ENCODE data around the gene INSYN2B.

DNA sequence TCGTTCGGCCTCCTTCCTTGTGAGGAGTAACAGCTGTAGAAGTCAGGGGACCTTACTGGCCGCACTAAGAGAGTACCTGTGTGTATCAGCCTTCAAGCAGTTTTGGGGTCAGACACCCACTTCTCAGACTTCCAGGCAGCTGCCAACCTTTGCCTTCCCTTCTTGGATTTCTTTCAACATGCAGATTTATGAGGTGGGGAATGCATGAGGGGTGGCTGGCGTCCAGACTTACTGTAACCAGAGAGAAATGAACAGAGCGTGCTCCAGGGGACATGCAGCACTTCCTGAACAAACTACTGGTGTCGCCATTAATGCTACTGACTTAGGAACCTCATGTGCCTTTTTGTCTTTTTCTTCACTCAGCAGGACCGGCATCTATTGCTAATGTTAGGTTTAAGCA, 46.7 kb downstream of the INSYN2B start:
- TF ChIP-seq ZNF274 (IDR thresholded peaks at IDR 0.05; ENCODE audit: low read depth, low read length): no peak
- no peak for TF ChIP-seq SUZ12 (IDR thresholded peaks at IDR 0.05; ENCODE audit: extremely low read depth, insufficient read depth, insufficient read length)
- TF ChIP-seq YY1 (IDR thresholded peaks at IDR 0.05; ENCODE audit: insufficient read depth, insufficient read length): no peak

Data from NT2/D1 (cell line).